Aorta (tissue), 5 donors: Measurements from ENCODE around the gene LRMDA. TPM values are rescaled to one million over a fixed set of nuclear protein-coding genes. Genes with fewer than 3 reads are reported as not detected.

Experiments
- ATAC-seq: fragments of 200-7000 bp; cut with Tn5 transposase; one replicate; pipeline ENCODE4 v1.9.1; 2022; ENCODE audit warnings: moderate library complexity; ENCODE audit not compliant: low FRiP score
- DNase-seq, 2 donors: peaks; one replicate each; pipeline ENCODE4 v3.0.0-alpha.2; 2020
- H3K27ac ChIP-seq, 2 donors: one replicate each; pipeline ENCODE4 v1.5.1; 2013; ENCODE audit warnings: low read length in 2 of 2, mild to moderate bottlenecking in 2 of 2, moderate library complexity in 2 of 2, control low read depth in 1 of 2, inconsistent platforms in 1 of 2, low read depth in 1 of 2
- H3K27me3 ChIP-seq, 2 donors: one replicate each; pipeline ENCODE4 v1.6.1; 2013; ENCODE audit warnings: control low read depth in 1 of 2, low read length in 1 of 2, mild to moderate bottlenecking in 1 of 2, moderate library complexity in 1 of 2; ENCODE audit not compliant: insufficient read depth in 2 of 2, control insufficient read depth in 1 of 2
- H3K36me3 ChIP-seq, 2 donors: one replicate each; pipeline ENCODE4 v1.6.1; 2013; ENCODE audit warnings: control low read depth in 1 of 2, low read length in 1 of 2, mild to moderate bottlenecking in 1 of 2; ENCODE audit not compliant: insufficient read depth in 2 of 2, control insufficient read depth in 1 of 2
- H3K4me1 ChIP-seq, 2 donors: one replicate each; pipeline ENCODE4 v1.6.1; 2013; ENCODE audit warnings: low read length in 2 of 2, control low read depth in 1 of 2, mild to moderate bottlenecking in 1 of 2, moderate library complexity in 1 of 2; ENCODE audit not compliant: insufficient read depth in 2 of 2, control insufficient read depth in 1 of 2
- H3K4me3 ChIP-seq, 2 donors: one replicate each; pipeline ENCODE4 v1.5.1; 2013; ENCODE audit warnings: low read length in 2 of 2, control low read depth in 1 of 2, mild to moderate bottlenecking in 1 of 2
- H3K9me3 ChIP-seq: one replicate; pipeline ENCODE4 v1.6.1; 2013; ENCODE audit warnings: mild to moderate bottlenecking, low read length; ENCODE audit not compliant: control insufficient read depth
- WGBS, 2 donors: extraction: QIAGEN DNeasy Blood & Tissue Kit; methylation state at CpG; one replicate each; pipeline ENCODE4 v1.1.7; 2013; 5-methylcytosine and 5-hydroxymethylcytosine counted together
- intact Hi-C, 2 donors: fragments of 100-400 bp; cut with DNase I; formaldehyde crosslinking; loops; one replicate each; pipeline versions ENCODE4 v1.14.2 to v1.15.0; 2022
- polyA plus RNA-seq, 2 donors: library from polyadenylated mRNA; stranded (reverse); fragments of 200-250 nt; gene quantifications; one replicate each; pipeline ENCODE4 v1.2.3, GENCODE V29; 2013
- total RNA-seq, 2 donors: library from RNA; stranded (reverse); fragmentation: NEBNext Ultra II Directional; extraction: Animal tissue kit (Norgen Biotek cat#: 25700); gene quantifications; one replicate each; pipeline ENCODE4 v1.2.1, GENCODE V29; 2021
- donor health status: healthy with polysubstance abuse.
- donor health status: Bipolar disorder and iron deficiency.
- donor health status: DM: no; HTN: no; CAD: no.
- donor health status: DM: no; HTN: no; CAD: no.
- donor health status: DM: yes; HTN: yes; CAD: no.

LRMDA gene
- total and polyA plus RNA-seq, 4 donors = 7.4 to 25.7 (median 14.7) TPM

- intact Hi-C loops = no loop called here
- H3K27ac ChIP-seq = no peak overlapping the region
Observed at GRCh38 chr10:75531571-75532031, 100.2 kb downstream of the LRMDA start.

GRCh38 chr10:75532253-75532924 is 101.0 kb downstream of the LRMDA start:
- ATAC-seq = no peak
- H3K4me1 ChIP-seq = no peaks in the 10 kb centered on the region
- 81 to 85% methylated on average over 3 of the region's 3 CpGs for WGBS, 2 donors
- H3K36me3 ChIP-seq = no peaks in the 10 kb centered on the region
- H3K27ac ChIP-seq = no peak overlapping the region
- intact Hi-C loops = no loop called here
- no peaks in the 10 kb centered on the region for H3K9me3 ChIP-seq
- no peaks in the 10 kb centered on the region for H3K27me3 ChIP-seq
- no peak overlapping the region for H3K4me3 ChIP-seq
- DNase-seq = no peak

More at GRCh38 chr10:75531571-75532031, 100.2 kb downstream of the LRMDA start:
- 96 to 98% methylated on average over 2 of the region's 2 CpGs for WGBS, 2 donors
- H3K4me3 ChIP-seq = no peak overlapping the region
- DNase-seq = no peak
- H3K27me3 ChIP-seq = no peaks in the 10 kb centered on the region
- no peaks in the 10 kb centered on the region for H3K36me3 ChIP-seq
- no peak for ATAC-seq
- H3K4me1 ChIP-seq = no peaks in the 10 kb centered on the region
- H3K9me3 ChIP-seq = no peaks in the 10 kb centered on the region

- Histone ChIP-seq H3K4me3 (no peak overlapping the region), H3K4me1 (no peaks in the 10 kb centered on the region), H3K9me3 (no peaks in the 10 kb centered on the region), H3K36me3 (no peaks in the 10 kb centered on the region), H3K27me3 (no peaks in the 10 kb centered on the region), H3K27ac (no peak overlapping the region)
- ATAC-seq = no peak
- DNase-seq = no peak
- WGBS, 2 donors = 95 to 96% methylated on average over 8 of the region's 8 CpGs
- intact Hi-C loops = no loop called here
Observed at GRCh38 chr10:75538144-75538543, 106.7 kb downstream of the LRMDA start.

GRCh38 chr10:75538765-75539164 is 107.3 kb downstream of the LRMDA start:
- no peak overlapping the region for H3K4me3 ChIP-seq
- no peak for DNase-seq
- 54 to 58% methylated on average over 1 of the region's 1 CpG for WGBS, 2 donors
- ATAC-seq = no peak
- no peaks in the 10 kb centered on the region for H3K9me3 ChIP-seq
- no peaks in the 10 kb centered on the region for H3K36me3 ChIP-seq
- H3K27ac ChIP-seq = no peak overlapping the region
- H3K27me3 ChIP-seq = no peaks in the 10 kb centered on the region
- no peaks in the 10 kb centered on the region for H3K4me1 ChIP-seq
- intact Hi-C loops = no loop called here

GRCh38 chr10:75540357-75540966 is 109.0 kb downstream of the LRMDA start:
- Histone ChIP-seq H3K4me1 (peaks cover 0 to 2% of the 10 kb centered on the region in 2 donors), H3K4me3 (no peak overlapping the region), H3K27ac (no peak overlapping the region), H3K9me3 (no peaks in the 10 kb centered on the region), H3K36me3 (no peaks in the 10 kb centered on the region), H3K27me3 (no peaks in the 10 kb centered on the region)
- 88 to 91% methylated on average over 1 of the region's 1 CpG for WGBS, 2 donors
- ATAC-seq (no peak), DNase-seq (no peak)
- intact Hi-C loops = no loop called here

- DNase-seq (no peak), ATAC-seq (no peak)
- peaks cover 0 to 2% of the 10 kb centered on the region in 2 donors for H3K4me1 ChIP-seq
- H3K4me3 ChIP-seq = no peak overlapping the region
- no peaks in the 10 kb centered on the region for H3K36me3 ChIP-seq
- no peaks in the 10 kb centered on the region for H3K27me3 ChIP-seq
- WGBS, 2 donors = 68 to 76% methylated on average over 4 of the region's 4 CpGs
- intact Hi-C loops = no loop called here
- H3K9me3 ChIP-seq = no peaks in the 10 kb centered on the region
- H3K27ac ChIP-seq = no peak overlapping the region
Observed at GRCh38 chr10:75540981-75541380, 109.6 kb downstream of the LRMDA start.

GRCh38 chr10:75541411-75541810 is 110.0 kb downstream of the LRMDA start:
- no peaks in the 10 kb centered on the region for H3K27me3 ChIP-seq
- H3K27ac ChIP-seq = no peak overlapping the region
- no peak for ATAC-seq
- no peak for DNase-seq
- peaks cover 0 to 2% of the 10 kb centered on the region in 2 donors for H3K4me1 ChIP-seq
- H3K9me3 ChIP-seq = no peaks in the 10 kb centered on the region
- H3K4me3 ChIP-seq = no peak overlapping the region
- intact Hi-C loops = no loop called here
- 92 to 95% methylated on average over 2 of the region's 2 CpGs for WGBS, 2 donors
- H3K36me3 ChIP-seq = no peaks in the 10 kb centered on the region

GRCh38 chr10:75542084-75542483 is 110.7 kb downstream of the LRMDA start:
- DNase-seq = no peak
- no peaks in the 10 kb centered on the region for H3K27me3 ChIP-seq
- no peak overlapping the region for H3K27ac ChIP-seq
- peaks cover 0 to 4% of the 10 kb centered on the region in 2 donors for H3K4me1 ChIP-seq
- intact Hi-C loops = no loop called here
- no peak overlapping the region for H3K4me3 ChIP-seq
- ATAC-seq = no peak
- WGBS, 2 donors = 57 to 70% methylated on average over 2 of the region's 2 CpGs
- no peaks in the 10 kb centered on the region for H3K9me3 ChIP-seq
- no peaks in the 10 kb centered on the region for H3K36me3 ChIP-seq

GRCh38 chr10:75542906-75543305 is 111.5 kb downstream of the LRMDA start:
- no peak overlapping the region for H3K4me3 ChIP-seq
- ATAC-seq = peak; percentile 90
- DNase-seq = peak; percentile 79 to 81
- peaks cover 0 to 7% of the 10 kb centered on the region in 2 donors for H3K4me1 ChIP-seq
- intact Hi-C loops = no loop called here
- H3K36me3 ChIP-seq = no peaks in the 10 kb centered on the region
- no peaks in the 10 kb centered on the region for H3K27me3 ChIP-seq
- no peak overlapping the region for H3K27ac ChIP-seq
- WGBS, 2 donors = 17 to 19% methylated on average over 7 of the region's 7 CpGs
- H3K9me3 ChIP-seq = no peaks in the 10 kb centered on the region
